Measurements from ENCODE around the gene DCTN1. TPM values are rescaled to one million over a fixed set of nuclear protein-coding genes. Genes with fewer than 3 reads are reported as not detected.
A peak's percentile ranks its signal among the peaks of the same experiment; 100 is the strongest.

DCTN1 gene
- total RNA-seq, 4 donors from 2014 or later = 48.2 to 140 (median 95.0) TPM

GRCh38 chr2:74396149-74396548 lies 16.0 kb upstream of the DCTN1 start:
- no peak for TF ChIP-seq POLR2A (IDR thresholded peaks at IDR 0.05)
- no peak for TF ChIP-seq CTCF (IDR thresholded peaks at IDR 0.05)
- DNase-seq = no peak
- intact Hi-C loops (cut with DNase I; ENCODE audit: low total_unique reads) = no loop called here
- Histone ChIP-seq H3K27ac (no peak overlapping the region), H3K9me3 (no peaks in the 10 kb centered on the region), H3K4me3 (no peak overlapping the region), H3K27me3 (no peaks in the 10 kb centered on the region), H3K4me1 (no peaks in the 10 kb centered on the region), H3K36me3 (no peaks in the 10 kb centered on the region)

- intact Hi-C loops (cut with DNase I; ENCODE audit: low total_unique reads) = no loop called here
- Histone ChIP-seq H3K4me1 (peaks cover 0 to 11% of the 10 kb centered on the region in 2 donors), H3K27ac (no peak overlapping the region), H3K27me3 (no peaks in the 10 kb centered on the region), H3K36me3 (no peaks in the 10 kb centered on the region), H3K9me3 (no peaks in the 10 kb centered on the region), H3K4me3 (no peak overlapping the region)
- no peak for DNase-seq
- TF ChIP-seq CTCF (IDR thresholded peaks at IDR 0.05) = no peak
- TF ChIP-seq POLR2A (IDR thresholded peaks at IDR 0.05) = no peak
Measured at GRCh38 chr2:74393525-74393924, 13.4 kb upstream of the DCTN1 start.

GRCh38 chr2:74392449-74392743 lies 12.3 kb upstream of the DCTN1 start:
- H3K4me3 ChIP-seq = peak overlapping the region in 1 of 2 donors; percentile 91
- TF ChIP-seq CTCF (IDR thresholded peaks at IDR 0.05) (no peak), POLR2A (IDR thresholded peaks at IDR 0.05) (no peak)
- intact Hi-C loops (cut with DNase I; ENCODE audit: low total_unique reads) = no loop called here

GRCh38 chr2:74391580-74392448 lies 11.7 kb upstream of the DCTN1 start:
- Histone ChIP-seq H3K4me3 (peak overlapping the region; percentile 83 to 91), H3K9me3 (no peaks in the 10 kb centered on the region), H3K36me3 (no peaks in the 10 kb centered on the region), H3K27ac (peak overlapping the region; percentile 92 to 94), H3K27me3 (no peaks in the 10 kb centered on the region), H3K4me1 (peaks cover 0 to 15% of the 10 kb centered on the region in 2 donors)
- TF ChIP-seq CTCF (IDR thresholded peaks at IDR 0.05) (peak; percentile 91 to 99 (median 96)), POLR2A (IDR thresholded peaks at IDR 0.05) (peak; percentile 44 to 48)
- intact Hi-C loops (cut with DNase I; ENCODE audit: low total_unique reads) = no loop called here
- DNase-seq = peak; percentile 91 to 93

More at GRCh38 chr2:74392449-74392743, 12.3 kb upstream of the DCTN1 start:
- no peaks in the 10 kb centered on the region for H3K27me3 ChIP-seq
- no peaks in the 10 kb centered on the region for H3K36me3 ChIP-seq
- no peak for DNase-seq
- H3K9me3 ChIP-seq = no peaks in the 10 kb centered on the region
- H3K4me1 ChIP-seq = peaks cover 0 to 15% of the 10 kb centered on the region in 2 donors
- peak overlapping the region in 1 of 2 donors; percentile 92 for H3K27ac ChIP-seq

GRCh38 chr2:74391209-74391579 lies 11.1 kb upstream of the DCTN1 start:
- DNase-seq = no peak
- Histone ChIP-seq H3K4me3 (peak overlapping the region; percentile 83 to 91), H3K4me1 (peaks cover 0 to 15% of the 10 kb centered on the region in 2 donors), H3K27me3 (no peaks in the 10 kb centered on the region), H3K36me3 (no peaks in the 10 kb centered on the region), H3K27ac (peak overlapping the region; percentile 92 to 94), H3K9me3 (no peaks in the 10 kb centered on the region)
- no peak for TF ChIP-seq CTCF (IDR thresholded peaks at IDR 0.05)
- no peak for TF ChIP-seq POLR2A (IDR thresholded peaks at IDR 0.05)
- intact Hi-C loops (cut with DNase I; ENCODE audit: low total_unique reads) = no loop called here

All from uterus (tissue), 4 donors.